Neural progenitor cell (in vitro differentiated cells): ENCODE results near the gene NOXO1. TPM values are rescaled to one million over a fixed set of nuclear protein-coding genes. Genes with fewer than 3 reads are reported as not detected.

Experiments used
- DNase-seq: peaks from one replicate; pipeline ENCODE4 v3.0.0-alpha.2; 2016; ENCODE audit warnings: low spot score
- H2AFZ ChIP-seq: fragments of 200-600 bp; sonication (generic); replicated peaks from 2 replicates; pipeline ENCODE4 v1.6.1; 2016; ENCODE audit warnings: antibody characterized with exemption
- H3F3A ChIP-seq: fragments of 200-600 bp; sonication (generic); 2 replicates; pipeline ENCODE4 v1.6.1; 2016; ENCODE audit warnings: antibody characterized with exemption, low read depth
- H3K27ac ChIP-seq: fragments of 200-600 bp; sonication (generic); 2 replicates; pipeline ENCODE4 v1.5.1; 2016; ENCODE audit warnings: mild to moderate bottlenecking
- H3K27me3 ChIP-seq: fragments of 200-600 bp; sonication (generic); 2 replicates; pipeline ENCODE4 v1.6.1; 2016; ENCODE audit warnings: mild to moderate bottlenecking, moderate library complexity
- H3K36me3 ChIP-seq: fragments of 200-600 bp; sonication (generic); 2 replicates; pipeline ENCODE4 v1.5.1; 2016
- H3K4me1 ChIP-seq: fragments of 200-600 bp; sonication (generic); 2 replicates; pipeline ENCODE4 v1.6.1; 2016; ENCODE audit warnings: mixed run types
- H3K4me2 ChIP-seq: fragments of 200-600 bp; sonication (generic); 2 replicates; pipeline ENCODE4 v1.6.1; 2016
- H3K4me3 ChIP-seq: fragments of 200-600 bp; sonication (generic); 2 replicates; pipeline ENCODE4 v1.5.1; 2016
- H3K79me2 ChIP-seq: fragments of 200-600 bp; sonication (generic); 2 replicates; pipeline ENCODE4 v1.6.1; 2016; ENCODE audit warnings: low read depth
- H3K9ac ChIP-seq: fragments of 200-600 bp; sonication (generic); 2 replicates; pipeline ENCODE4 v1.6.1; 2016
- H3K9me3 ChIP-seq: fragments of 200-600 bp; sonication (generic); 2 replicates; pipeline ENCODE4 v1.5.1; 2016; ENCODE audit warnings: low read depth
- H4K20me1 ChIP-seq: fragments of 200-600 bp; sonication (generic); 2 replicates; pipeline ENCODE4 v1.6.1; 2016; ENCODE audit warnings: low read depth
- H3K27ac Mint-ChIP-seq: 3 replicates; pipeline ENCODE4 v1.8.0; 2021; ENCODE audit warnings: mixed read lengths
- H3K27me3 Mint-ChIP-seq: 2 replicates; pipeline ENCODE4 v1.8.0; 2022; ENCODE audit warnings: low read depth, mild to moderate bottlenecking, inconsistent platforms, moderate library complexity, mixed read lengths; ENCODE audit not compliant: insufficient read depth
- H3K36me3 Mint-ChIP-seq: 3 replicates; pipeline ENCODE4 v1.8.0; 2021; ENCODE audit warnings: mixed read lengths
- H3K4me1 Mint-ChIP-seq: 3 replicates; pipeline ENCODE4 v1.8.0; 2021; ENCODE audit warnings: mixed read lengths
- H3K4me3 Mint-ChIP-seq: 3 replicates; pipeline ENCODE4 v1.8.0; 2021; ENCODE audit warnings: mild to moderate bottlenecking, moderate library complexity, mixed read lengths
- H3K9me3 Mint-ChIP-seq: 3 replicates; pipeline ENCODE4 v1.8.0; 2020; ENCODE audit warnings: mixed read lengths
- EZH2 ChIP-seq: fragments of 200-600 bp; sonication (generic); IDR thresholded peaks from 2 replicates; pipeline ENCODE4 v1.6.1; 2017; ENCODE audit warnings: antibody characterized with exemption, mild to moderate bottlenecking, moderate library complexity
- EZH2phosphoT487 ChIP-seq: fragments of 200-600 bp; sonication (generic); IDR thresholded peaks from 2 replicates; pipeline ENCODE4 v1.6.1; 2017; ENCODE audit warnings: antibody characterized with exemption
- total RNA-seq: library from RNA; depleted of rRNA; stranded (reverse); fragments of >200 nt; gene quantifications from 2 replicates; pipeline ENCODE4 v1.2.3, GENCODE V29; 2015; ENCODE audit warnings: low replicate concordance
- TF ChIP-seq, protein P1 (sequence below): fragments of 200-600 bp; sonication (generic); IDR thresholded peaks from 2 replicates; pipeline ENCODE4 v1.5.1; 2017; ENCODE audit warnings: antibody characterized with exemption, mild to moderate bottlenecking

NOXO1 gene
- total RNA-seq, 1 donor from 2014 or later, result not detected

DNA sequence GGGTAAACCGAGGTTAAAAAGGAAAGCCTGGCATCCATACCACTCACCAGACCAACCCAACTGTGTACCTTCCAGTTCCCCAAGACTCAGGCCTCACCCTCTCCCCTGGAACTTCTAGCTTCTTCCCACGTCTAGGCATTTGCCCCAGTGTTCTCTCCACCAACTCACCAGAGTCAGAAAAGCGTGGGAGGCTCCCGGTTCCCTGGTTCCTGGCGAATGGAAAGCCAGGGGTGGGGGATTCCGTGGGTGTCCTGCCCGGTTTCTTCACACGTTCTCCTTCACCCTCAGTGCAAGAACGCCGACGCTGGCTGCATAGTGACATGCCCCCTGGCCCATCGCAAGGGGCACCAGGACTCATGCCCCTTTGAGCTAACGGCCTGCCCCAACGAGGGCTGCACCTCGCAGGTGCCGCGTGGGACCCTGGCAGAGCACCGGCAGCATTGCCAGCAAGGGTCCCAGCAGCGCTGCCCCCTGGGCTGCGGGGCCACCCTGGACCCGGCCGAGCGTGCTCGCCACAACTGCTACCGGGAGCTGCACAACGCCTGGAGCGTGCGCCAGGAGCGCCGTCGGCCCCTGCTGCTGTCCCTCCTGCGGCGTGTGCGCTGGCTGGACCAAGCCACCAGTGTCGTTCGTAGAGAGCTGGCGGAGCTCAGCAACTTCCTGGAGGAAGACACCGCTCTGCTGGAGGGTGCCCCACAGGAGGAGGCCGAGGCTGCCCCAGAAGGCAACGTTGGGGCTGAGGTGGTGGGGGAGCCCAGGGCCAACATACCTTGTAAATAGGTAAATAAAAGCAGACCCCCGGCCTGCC lies 12.9 kb downstream of the NOXO1 start:
- Mint-ChIP-seq H3K4me3 (peak overlapping the region; percentile 54), H3K36me3 (peaks cover 5% of the 10 kb centered on the region), H3K9me3 (no peaks in the 10 kb centered on the region), H3K27ac (no peak overlapping the region), H3K4me1 (peaks cover 31% of the 10 kb centered on the region), H3K27me3 (peaks cover 2% of the 10 kb centered on the region)
- TF ChIP-seq EZH2phosphoT487 (no peak), EZH2 (no peak)
- TF ChIP-seq, protein P1, sequence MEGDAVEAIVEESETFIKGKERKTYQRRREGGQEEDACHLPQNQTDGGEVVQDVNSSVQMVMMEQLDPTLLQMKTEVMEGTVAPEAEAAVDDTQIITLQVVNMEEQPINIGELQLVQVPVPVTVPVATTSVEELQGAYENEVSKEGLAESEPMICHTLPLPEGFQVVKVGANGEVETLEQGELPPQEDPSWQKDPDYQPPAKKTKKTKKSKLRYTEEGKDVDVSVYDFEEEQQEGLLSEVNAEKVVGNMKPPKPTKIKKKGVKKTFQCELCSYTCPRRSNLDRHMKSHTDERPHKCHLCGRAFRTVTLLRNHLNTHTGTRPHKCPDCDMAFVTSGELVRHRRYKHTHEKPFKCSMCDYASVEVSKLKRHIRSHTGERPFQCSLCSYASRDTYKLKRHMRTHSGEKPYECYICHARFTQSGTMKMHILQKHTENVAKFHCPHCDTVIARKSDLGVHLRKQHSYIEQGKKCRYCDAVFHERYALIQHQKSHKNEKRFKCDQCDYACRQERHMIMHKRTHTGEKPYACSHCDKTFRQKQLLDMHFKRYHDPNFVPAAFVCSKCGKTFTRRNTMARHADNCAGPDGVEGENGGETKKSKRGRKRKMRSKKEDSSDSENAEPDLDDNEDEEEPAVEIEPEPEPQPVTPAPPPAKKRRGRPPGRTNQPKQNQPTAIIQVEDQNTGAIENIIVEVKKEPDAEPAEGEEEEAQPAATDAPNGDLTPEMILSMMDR, result no peak
- Histone ChIP-seq H3K79me2 (peaks cover 46% of the 10 kb centered on the region), H2AFZ (no peak overlapping the region), H3K4me1 (peaks cover 14% of the 10 kb centered on the region), H3F3A (peaks cover 14% of the 10 kb centered on the region), H3K27me3 (no peaks in the 10 kb centered on the region), H3K4me2 (no peak overlapping the region), H4K20me1 (peaks cover 22% of the 10 kb centered on the region), H3K36me3 (no peaks in the 10 kb centered on the region), H3K9me3 (no peaks in the 10 kb centered on the region), H3K9ac (no peak overlapping the region), H3K27ac (no peak overlapping the region), H3K4me3 (no peak overlapping the region)
- DNase-seq, result no peak

DNA sequence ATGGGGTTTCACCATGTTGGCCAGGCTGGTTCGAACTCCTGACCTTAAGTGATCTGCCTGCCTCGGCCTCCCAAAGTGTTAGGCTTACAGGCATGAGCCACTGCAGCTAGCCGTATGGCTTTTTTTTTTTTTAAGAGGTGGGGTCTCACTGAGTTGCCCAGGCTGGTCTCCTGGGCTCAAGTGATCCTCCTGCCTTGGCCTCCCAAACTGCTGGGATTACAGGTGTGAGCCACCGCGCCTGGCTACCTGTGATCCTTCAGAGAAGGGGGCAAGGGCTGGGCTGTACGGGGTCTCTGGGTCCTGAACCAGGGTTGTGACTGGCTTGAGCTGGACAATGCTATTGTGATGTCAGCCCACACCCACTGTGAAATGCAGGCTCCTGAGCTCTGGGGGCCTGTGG lies 14.8 kb downstream of the NOXO1 start, which contains the start of gene RNF151:
TSS of gene RNF151 (plus strand) at position 397 of the 400 bp plus-strand sequence. CDS start 26 bp downstream, outside the sequence.
- Histone ChIP-seq H3K9ac (peak within 1 kb of the TSS; percentile 98), H3K79me2 (peaks cover 44% of the 10 kb centered on the region), H3K27me3 (no peaks in the 10 kb centered on the region), H4K20me1 (peaks cover 31% of the 10 kb centered on the region), H3K36me3 (no peaks in the 10 kb centered on the region), H3K9me3 (no peaks in the 10 kb centered on the region), H3K4me2 (peak within 1 kb of the TSS; percentile 90), H3K4me1 (peaks cover 17% of the 10 kb centered on the region), H3F3A (peaks cover 33% of the 10 kb centered on the region), H3K27ac (no peak within 1 kb of the TSS), H3K4me3 (peak within 1 kb of the TSS; percentile 98), H2AFZ (no peak within 1 kb of the TSS)
- Mint-ChIP-seq H3K36me3 (peaks cover 12% of the 10 kb centered on the region), H3K27ac (no peak within 1 kb of the TSS), H3K9me3 (no peaks in the 10 kb centered on the region), H3K4me1 (peaks cover 25% of the 10 kb centered on the region), H3K4me3 (peak within 1 kb of the TSS; percentile 95), H3K27me3 (peaks cover 2% of the 10 kb centered on the region)
- DNase-seq, result no peak
- TF ChIP-seq EZH2phosphoT487 (no peak), EZH2 (no peak)
- TF ChIP-seq, protein P1, result no peak

DNA sequence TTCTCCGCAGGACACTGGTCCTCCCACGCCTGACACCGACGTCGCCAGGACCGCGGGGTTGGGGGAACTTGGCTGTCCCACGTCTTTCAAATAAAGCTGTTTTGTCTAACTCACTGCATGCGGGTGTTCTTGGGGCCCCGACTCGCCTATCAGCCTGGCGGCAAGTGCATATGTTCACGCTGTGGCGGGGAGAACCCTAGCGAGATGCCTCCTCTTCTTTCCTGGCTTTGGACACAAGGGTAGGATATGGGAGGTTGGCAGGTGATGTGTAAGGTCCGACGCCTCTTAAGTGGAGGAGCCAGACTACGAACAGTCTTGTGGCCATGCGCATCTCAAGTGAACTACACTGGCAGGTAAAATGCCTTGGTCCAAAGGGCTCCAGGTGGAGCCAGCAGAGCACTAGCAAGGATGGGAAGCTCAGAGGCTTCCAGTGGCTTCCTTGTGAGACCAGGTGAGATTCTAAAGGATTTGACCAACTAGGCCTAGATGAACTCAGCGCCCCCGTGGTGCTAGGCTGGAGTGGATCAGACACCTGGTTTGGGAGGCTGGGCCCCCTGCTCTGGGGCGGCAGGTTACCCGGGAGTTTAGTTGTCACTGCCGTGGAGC lies 15.8 kb downstream of the NOXO1 start:
- Histone ChIP-seq H3K4me1 (peaks cover 21% of the 10 kb centered on the region), H3K36me3 (no peaks in the 10 kb centered on the region), H3K4me3 (peak overlapping the region; percentile 98), H3K4me2 (peak overlapping the region; percentile 90), H2AFZ (no peak overlapping the region), H3K9me3 (no peaks in the 10 kb centered on the region), H4K20me1 (peaks cover 40% of the 10 kb centered on the region), H3K27ac (no peak overlapping the region), H3F3A (peaks cover 42% of the 10 kb centered on the region), H3K27me3 (no peaks in the 10 kb centered on the region), H3K79me2 (peaks cover 41% of the 10 kb centered on the region), H3K9ac (peak overlapping the region; percentile 98)
- DNase-seq, result no peak
- Mint-ChIP-seq H3K27me3 (no peaks in the 10 kb centered on the region), H3K4me1 (peaks cover 28% of the 10 kb centered on the region), H3K4me3 (peak overlapping the region; percentile 95), H3K36me3 (peaks cover 12% of the 10 kb centered on the region), H3K9me3 (no peaks in the 10 kb centered on the region), H3K27ac (peak overlapping the region; percentile 50)
- TF ChIP-seq EZH2phosphoT487, result no peak
- no peak for TF ChIP-seq EZH2
- TF ChIP-seq, protein P1, result no peak
